HG03575 (cell line): Measurements from ENCODE around the gene PCARE.

Experiments used
- ATAC-seq: cut with Tn5 transposase; IDR thresholded peaks from one replicate; pipeline ENCODE4 v1.9.1; 2021; ENCODE audit not compliant: unreplicated experiment, insufficient number of reproducible peaks, low FRiP score; ENCODE audit errors: extremely low read depth

Gene PCARE

DNA sequence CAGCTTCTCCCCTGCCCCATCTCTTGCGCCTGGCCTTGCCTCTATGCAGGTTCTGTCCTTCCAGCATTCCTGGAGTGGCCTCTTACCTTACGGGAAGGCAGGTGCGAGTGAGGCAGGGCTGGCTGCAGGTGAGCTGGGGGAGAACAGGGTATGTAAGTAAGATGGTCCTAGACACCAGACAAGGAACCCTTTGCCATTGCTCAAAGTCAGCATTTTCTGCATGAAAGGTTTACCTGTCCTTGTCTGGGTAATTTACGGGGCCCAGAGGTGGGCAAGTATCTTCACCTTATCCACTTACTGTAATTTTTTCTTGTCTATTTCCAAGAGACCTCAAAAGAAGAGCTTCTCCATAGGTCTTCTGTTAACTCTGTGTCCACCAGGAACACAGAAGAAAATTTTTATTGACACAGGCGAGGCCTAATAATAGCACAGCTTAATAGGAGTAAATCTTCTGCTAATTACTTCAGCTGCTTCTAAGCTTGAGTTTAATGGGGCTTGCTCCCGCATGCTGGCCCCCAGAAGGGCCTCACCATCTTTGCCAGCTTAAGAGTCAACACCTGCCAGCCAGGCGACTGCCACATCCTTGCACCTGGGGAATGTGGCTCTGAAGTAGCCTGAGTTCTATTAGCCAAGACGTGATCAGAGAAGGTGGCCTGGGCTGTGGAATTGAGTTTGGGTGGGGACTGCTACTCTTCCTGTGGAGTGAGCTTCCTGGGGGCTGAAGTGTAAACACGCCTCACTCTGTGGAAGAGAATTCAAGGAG lies 27.1 kb downstream of the PCARE start:
- no peak for ATAC-seq

DNA sequence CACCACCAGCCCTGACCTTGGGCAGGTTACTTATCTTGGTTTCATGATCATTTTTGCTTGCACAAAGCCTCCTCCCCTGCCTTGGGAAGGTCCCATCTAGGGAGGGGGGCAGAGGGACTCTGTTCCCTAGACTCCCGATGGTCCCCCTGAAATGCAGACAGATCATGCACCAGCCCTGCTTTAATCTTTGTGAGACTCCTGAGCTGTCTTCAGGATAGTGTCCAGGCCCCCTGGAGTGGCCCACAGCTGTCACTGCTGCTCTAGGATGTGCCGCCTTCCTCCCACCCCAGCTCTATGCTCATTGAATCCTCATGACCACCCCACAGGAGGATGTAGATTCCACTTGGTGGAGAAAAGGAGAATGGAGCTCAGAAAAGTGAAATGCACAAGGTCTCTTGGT lies 28.0 kb downstream of the PCARE start:
- no peak for ATAC-seq

DNA sequence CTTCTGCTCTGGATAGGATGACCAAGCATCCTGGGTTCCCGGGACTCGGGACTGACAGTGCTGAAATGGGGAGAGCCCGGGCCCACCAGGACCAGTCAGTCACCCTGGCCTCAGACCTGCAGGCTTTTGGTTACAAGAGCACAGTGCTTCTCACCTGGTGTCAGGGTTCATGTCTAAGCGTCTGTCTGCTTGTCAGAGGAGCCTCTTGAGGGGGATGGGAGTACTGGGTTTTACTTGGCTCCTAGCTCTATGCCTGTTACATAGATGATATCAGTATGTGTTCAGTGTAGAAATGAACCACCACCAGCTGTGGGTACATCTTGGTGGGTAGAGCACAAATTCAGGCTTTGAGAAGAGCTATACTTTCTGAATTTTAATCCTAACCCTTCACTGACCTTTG lies 29.9 kb downstream of the PCARE start:
- no peak for ATAC-seq

DNA sequence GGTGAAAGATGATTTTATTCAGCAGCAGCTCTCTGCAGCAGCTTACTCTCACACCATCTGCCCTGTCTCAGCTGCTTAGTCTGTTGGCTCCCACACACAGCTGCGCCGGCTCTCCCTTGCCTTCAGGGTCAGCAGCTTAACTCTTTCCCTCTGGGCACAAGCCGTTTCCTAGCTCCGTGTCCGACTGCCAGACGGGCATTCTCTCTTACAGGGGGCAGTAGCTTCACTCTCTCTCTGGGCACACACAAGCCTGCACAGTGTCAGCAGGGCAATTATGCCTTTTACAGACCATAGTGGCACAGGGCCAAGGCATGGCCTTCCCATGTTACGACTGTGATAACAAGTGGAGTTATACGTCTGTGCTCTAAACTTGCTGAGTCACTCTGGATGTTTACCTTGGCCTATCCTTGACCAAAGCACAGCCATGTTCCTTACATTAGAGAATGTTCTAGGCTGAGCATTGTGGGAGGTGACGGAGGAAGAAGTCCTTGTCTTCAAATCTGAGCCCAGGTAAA lies 31.7 kb downstream of the PCARE start:
- ATAC-seq = no peak

DNA sequence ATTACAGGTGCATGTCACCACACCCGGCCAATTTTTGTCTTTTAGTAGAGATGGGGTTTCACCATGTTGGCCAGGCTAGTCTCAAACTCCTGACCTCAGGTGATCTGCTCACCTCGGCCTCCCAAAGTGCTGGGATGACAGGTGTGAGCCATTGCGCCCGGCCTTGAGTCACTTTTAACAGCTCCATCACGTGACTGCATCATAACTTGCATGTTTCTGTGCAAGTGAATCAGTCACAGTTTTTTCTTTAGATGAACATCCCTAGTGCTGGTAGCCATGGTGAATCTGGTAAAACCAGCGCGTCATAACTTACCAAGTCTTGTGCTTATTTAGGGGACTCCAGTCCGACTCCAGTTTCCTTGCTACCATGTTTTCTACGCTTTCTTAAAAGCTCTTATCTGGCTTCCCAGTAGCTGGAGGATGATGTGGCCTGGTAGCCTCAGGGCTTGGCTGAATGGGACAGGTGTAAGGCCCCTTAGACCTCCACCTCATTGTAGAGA lies 33.1 kb downstream of the PCARE start:
- no peak for ATAC-seq

DNA sequence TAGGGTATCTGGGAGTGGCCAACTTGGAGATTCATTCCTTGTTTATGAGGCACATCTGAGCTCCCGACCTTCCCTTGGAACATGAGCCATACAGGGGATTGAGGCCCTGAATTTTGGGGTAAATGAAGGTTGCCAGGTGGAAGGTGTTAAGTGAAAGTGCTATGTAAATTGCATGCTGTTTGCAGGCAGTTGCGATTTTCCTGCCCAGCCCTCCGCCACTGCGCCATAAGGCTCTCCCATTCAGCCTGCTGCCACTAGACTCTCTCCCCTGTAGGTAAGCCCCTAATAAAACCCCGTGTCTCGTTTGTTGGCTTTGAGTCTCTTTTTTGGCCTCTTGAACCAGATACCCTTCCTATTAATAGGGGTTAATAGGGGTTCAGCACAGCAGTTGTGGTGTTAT lies 33.8 kb downstream of the PCARE start:
- no peak for ATAC-seq

DNA sequence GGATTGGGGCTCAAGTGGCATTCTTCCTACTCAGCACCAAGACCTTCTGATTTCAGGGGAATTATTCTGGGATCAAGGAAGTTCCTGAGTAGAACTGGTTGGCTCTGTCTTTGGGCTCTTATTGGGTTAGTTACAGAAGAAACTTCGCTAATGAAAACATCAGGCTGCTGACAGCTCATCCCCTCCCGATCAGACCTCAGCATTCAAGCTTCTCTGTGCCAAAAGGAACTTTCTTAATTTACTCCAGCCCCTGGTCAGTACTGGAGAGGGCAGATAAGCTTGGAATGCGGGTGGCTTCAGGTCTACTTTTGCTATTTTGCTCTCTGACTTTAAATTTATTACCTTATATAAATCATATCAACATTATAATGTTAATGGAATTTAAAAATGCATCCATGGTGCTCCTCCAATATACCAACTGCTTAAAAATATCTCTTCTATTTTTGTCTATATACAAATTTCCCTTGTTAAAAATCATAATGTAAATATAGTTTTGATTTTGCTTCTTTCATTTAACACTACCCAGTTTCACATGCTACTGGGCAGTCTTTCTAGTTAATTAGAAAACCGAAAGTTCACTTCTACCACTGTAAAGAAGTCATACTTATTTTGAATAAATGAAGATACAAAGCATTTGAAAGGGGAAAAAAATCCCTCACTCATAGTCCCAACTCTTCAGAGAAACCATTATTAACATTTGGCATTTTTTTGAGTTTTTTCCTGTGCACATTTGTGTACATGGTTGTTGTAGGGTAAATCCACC lies 34.4 kb downstream of the PCARE start:
- ATAC-seq = no peak

DNA sequence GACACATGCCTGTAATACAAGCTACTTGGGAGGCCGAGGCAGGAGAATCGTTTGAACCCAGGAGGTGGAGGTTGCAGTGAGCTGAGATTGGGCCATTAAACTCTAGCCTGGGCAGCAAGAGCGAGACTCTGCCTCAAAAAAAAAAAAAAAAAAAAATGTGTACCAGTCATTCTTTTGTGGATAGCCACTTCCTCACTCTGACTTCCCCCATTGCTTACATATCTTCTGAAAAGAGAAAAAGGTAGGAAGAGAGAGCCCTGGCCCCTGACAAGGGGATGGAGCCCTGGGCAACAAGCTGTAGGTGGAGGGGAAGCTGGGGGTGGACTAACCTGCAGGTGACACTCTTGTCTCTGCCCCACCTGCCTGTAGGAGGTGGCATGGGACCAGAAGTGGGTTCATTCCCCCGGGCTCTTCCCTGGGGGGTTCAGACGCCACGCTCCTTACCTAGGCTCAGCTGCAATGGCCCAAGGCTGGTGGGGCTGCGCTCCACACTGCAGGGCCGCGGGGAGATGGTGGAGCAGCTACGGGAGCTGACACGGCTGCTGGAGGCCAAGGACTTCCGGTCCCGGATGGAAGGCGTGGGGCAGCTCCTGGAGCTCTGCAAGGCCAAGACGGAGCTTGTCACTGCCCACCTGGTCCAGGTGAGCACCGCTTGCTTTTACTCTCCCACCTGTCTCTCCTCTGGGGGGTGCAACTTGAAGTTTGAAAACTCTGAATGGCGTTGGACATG lies 39.1 kb downstream of the PCARE start:
- ATAC-seq = no peak

DNA sequence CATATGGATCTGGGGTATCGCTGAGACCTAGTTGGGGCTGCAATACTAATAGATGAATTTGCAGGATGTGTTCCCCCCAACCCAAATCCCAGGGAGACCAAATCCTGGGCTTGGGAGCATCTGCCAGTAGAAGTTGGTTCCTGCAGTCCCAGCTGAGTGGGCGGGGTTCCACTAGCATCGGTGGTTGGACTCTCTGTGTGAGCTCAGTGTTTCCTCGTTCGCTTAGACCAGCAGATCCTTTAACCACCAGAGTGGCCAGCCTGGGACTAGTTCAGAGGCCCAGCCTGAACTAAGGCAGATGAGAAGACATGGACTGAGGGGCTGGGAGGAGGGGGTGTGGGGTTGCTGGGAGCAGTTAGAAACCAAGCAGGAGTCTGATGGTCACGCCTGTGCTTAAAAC lies 40.7 kb downstream of the PCARE start:
- ATAC-seq = no peak

DNA sequence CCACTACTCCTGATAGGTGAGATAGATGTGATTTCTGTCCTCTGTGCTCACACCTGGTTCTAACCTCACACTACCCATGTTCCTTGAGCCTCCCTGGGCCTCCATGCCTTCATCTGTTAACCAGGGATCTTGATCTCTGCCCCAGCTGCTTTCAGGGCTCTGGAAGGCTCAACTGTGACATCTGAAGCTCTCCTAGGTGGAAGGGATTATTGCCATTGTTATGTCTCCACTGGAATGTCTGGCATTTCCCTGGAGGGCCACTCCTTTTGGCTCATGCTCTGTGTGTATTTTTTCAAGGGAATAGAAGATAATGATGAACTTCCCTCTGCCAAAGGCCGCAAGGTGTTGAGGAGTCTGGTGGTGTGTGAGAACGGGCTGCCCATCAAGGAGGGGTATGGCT lies 41.2 kb downstream of the PCARE start:
- ATAC-seq = no peak

DNA sequence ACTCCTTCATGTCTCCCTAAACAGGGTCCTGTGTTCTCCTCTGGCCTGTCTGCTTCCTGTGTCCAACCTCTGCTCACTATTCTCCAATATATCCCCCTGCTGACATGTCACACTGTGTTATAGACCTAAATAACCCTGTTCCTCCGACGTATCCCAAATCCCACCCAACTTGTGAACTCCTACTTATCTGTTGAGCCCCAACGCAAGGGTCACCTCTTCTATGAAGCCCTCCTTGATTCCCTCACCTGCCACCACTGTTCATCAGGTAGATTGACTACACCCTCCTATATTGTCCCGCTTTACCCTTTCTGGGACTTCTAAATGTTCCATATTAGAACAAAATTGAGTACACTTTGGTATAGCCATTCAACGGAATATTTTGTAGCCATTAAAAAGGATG lies 42.1 kb downstream of the PCARE start:
- ATAC-seq = no peak

DNA sequence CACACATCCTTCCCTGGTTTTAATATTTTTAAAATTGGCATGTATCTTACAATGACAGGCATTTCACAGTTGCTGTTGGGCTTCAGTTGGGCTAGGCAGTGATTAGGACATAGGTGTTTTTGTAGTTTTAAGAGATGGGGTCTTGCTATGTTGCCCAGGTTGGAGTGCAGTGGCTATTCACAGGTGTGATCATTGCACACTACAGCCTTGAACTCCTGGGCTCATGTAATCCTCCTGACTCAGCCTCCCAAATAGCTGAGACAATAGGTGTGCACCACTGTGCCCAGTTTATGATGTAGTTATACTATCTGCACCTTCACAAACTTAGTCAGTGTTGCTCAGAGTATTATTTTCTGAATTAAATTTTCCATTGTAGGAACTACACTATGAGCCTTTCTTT lies 43.3 kb downstream of the PCARE start:
- ATAC-seq = no peak

DNA sequence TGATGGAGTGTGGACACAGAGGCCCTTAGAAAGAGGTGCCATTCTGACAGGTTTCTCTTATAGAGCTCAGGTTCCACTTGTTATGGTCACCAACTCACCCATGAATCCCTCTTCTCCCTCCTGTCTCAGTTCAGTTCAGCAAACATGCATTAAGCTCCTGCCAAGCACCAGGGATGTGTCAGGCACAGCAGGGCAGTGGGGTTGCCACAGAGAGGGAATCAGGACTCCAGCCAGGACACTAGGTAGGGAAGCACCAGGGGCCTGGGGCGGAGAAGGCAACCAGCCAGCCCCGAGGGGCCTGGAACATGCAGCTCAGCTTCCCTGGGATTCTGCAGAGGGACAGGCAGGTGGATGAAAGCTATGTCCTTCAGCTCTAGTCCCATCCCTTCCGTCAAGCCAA lies 48.6 kb downstream of the PCARE start:
- ATAC-seq = no peak

DNA sequence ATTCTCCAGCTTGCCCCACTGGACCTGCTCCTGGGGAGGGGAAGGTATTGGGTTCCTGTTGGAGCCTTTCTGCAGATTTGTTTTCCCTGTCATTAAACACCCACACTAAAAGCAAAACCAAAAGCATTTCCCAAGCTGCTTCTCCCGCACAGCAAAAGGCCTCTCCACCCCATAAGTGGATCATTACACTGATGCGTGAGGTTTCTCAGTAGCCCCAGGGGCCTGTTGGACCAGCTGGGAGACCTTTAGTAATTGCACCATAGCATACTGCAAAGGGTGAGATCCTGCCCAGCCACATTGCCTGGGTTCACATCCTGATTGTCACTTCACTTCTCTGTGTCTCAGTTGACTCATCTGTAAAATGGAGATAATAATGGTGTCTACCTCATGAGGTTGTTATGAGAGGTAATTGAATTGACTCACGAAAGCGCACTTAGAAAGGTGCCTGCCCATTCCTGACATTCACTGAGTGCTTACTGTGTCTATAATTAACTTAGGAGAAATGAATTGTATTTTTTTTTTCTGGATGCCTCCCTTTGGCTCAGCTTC lies 49.4 kb downstream of the PCARE start:
- no peak for ATAC-seq

DNA sequence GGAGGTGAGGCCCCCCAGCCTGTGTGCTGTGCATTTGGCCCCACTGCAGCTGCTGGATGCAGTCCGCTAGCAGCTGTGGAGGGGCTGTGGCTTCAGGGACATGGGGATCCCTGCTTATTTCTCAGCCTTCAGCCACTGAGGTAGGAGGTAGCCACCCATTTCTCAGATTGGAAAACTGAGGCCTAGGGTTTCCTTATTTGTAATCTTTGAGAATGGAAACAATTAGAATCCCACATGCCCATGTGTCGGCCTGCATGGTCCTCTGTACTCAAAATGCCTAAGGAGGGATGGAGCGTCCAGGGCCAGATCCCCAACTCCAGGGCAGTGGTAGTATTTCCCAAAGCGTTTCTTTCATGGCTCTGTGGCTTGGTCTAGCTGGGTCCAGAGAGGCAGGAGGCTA lies 51.1 kb downstream of the PCARE start:
- no peak for ATAC-seq

DNA sequence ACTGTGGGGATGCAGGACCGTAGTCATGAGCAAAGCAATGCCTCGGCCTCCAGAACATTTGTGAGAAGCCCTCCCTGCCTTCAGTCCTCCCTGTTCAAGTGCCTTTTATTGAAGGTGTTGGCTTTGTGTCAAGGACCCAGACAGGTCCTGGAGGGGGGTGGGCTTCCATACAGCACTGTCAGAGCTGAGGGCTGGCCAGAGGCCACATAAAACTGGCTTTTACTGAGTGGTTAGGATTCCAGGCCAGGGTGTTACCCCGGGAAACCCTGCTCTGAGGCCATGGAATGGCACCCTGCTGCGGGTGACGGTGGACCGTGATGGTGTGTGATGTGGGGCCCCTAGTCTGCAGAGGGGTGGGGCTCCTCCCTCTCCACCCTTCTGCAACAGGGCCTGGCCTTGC lies 51.6 kb downstream of the PCARE start:
- no peak for ATAC-seq

DNA sequence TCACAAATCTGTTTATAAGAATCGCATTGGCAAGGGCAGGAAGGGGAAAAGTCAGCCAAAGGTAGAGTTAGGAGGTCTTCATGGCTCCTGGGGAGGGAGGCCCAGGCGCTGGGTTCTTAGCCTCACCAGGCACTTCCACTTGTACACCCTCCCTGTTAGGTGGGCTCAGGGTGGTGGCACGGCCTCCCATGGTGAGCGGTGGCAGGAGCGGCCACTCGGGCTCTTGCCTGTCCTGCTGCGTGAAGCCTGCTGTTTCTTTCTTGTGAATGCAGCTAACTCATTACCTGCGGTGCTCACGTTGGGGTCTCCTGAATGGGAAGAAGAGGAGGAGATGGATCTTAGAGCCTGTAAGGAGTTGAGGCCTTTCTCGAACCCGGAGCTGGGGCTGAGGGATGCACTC lies 52.4 kb downstream of the PCARE start:
- ATAC-seq = no peak

DNA sequence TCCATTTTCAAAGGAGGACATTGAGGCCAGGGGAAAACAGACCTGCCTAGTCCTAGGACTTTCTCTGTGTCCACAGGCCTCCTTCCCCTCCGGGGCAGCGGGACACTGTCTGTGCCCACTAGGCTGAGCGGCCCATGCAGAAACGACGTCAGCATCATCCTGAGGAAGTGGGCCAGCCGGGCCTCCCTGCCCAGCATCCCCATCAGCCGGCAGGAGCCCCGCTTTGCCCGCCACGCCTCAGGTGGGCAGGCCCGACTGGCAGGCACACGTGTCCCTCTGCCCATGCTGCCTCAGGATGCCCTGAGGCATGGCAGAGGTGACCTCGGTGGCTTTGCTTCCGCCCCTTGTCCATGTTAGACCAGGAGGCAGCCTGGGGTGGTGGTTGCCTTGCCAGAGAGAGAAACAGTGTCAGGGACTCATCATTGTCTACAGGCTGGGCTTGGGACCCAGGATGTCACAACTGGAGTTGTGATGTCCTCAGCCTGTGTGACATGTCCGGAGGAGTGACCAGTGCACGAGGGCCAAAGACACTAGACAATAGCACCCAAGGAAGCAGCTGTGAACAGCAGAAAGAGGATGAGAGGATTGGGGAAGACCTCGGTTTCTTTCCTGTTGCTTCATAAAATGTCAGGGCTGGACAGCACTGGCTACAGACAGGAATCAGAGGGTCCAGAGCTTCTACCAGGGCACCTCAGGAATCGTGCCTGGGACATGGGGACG lies 56.4 kb downstream of the PCARE start:
- ATAC-seq = no peak

DNA sequence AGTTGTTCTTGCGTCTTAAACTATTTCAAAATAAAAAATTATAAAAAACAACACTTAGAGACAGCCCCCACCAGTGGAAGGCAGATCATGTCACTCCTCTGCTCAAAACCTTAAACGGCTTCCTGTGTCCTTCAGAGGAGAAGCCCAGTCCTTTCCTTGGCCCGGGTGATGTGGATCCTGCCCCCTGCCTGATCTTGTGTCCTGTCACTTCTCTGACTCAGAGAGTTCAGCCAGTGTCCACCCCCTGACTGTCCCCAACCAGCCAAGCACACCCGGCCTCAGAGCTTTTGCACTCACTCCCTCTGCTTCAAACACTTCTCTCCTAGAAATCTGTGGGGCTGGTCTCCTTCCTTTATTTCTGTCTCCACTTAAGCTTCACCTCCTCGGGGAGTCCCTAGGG lies 57.8 kb downstream of the PCARE start:
- no peak for ATAC-seq
